Type B pancreatic cell (in vitro differentiated cells): Measurements from ENCODE around the gene PPP1R1A. TPM values are rescaled to one million over a fixed set of nuclear protein-coding genes. Genes with fewer than 3 reads are reported as not detected.

ENCODE experiments used
- DNase-seq: peaks from one replicate; pipeline ENCODE4 v3.0.0; 2021; ENCODE audit warnings: mixed read lengths; ENCODE audit not compliant: unreplicated experiment; ENCODE audit errors: extremely low spot score
- H3K27ac Mint-ChIP-seq: 2 replicates; pipeline ENCODE4 v1.8.0; 2021; ENCODE audit warnings: mild to moderate bottlenecking, mixed read lengths
- H3K27me3 Mint-ChIP-seq: 2 replicates; pipeline ENCODE4 v1.8.0; 2021; ENCODE audit warnings: mixed read lengths
- H3K36me3 Mint-ChIP-seq: 2 replicates; pipeline ENCODE4 v1.8.0; 2021; ENCODE audit warnings: mixed read lengths
- H3K4me1 Mint-ChIP-seq: one replicate; pipeline ENCODE4 v1.8.0; 2021; ENCODE audit warnings: mixed read lengths; ENCODE audit not compliant: unreplicated experiment
- H3K4me3 Mint-ChIP-seq: 2 replicates; pipeline ENCODE4 v1.8.0; 2021; ENCODE audit warnings: mild to moderate bottlenecking, mixed read lengths
- H3K9me3 Mint-ChIP-seq: 2 replicates; pipeline ENCODE4 v1.8.0; 2021; ENCODE audit warnings: mixed read lengths
- total RNA-seq: library from RNA; stranded (reverse); gene quantifications from 2 replicates; pipeline ENCODE4 v1.2.1, GENCODE V29; 2021; ENCODE audit warnings: low replicate concordance
- TF ChIP-seq, protein P1 (sequence below): fragments of 200-600 bp; sonication (generic); conservative IDR thresholded peaks from 2 replicates; pipeline ENCODE4 v1.5.0; 2021; ENCODE audit warnings: antibody characterized with exemption, mild to moderate bottlenecking

The PPP1R1A gene
- total RNA-seq, 1 donor from 2014 or later: 24.9 TPM

GRCh38 chr12:54602661-54603060 is 14.2 kb upstream of the PPP1R1A start:
- DNase-seq: no peak
- H3K36me3 Mint-ChIP-seq: no peaks in the 10 kb centered on the region
- no peaks in the 10 kb centered on the region for H3K9me3 Mint-ChIP-seq
- TF ChIP-seq, protein P1, sequence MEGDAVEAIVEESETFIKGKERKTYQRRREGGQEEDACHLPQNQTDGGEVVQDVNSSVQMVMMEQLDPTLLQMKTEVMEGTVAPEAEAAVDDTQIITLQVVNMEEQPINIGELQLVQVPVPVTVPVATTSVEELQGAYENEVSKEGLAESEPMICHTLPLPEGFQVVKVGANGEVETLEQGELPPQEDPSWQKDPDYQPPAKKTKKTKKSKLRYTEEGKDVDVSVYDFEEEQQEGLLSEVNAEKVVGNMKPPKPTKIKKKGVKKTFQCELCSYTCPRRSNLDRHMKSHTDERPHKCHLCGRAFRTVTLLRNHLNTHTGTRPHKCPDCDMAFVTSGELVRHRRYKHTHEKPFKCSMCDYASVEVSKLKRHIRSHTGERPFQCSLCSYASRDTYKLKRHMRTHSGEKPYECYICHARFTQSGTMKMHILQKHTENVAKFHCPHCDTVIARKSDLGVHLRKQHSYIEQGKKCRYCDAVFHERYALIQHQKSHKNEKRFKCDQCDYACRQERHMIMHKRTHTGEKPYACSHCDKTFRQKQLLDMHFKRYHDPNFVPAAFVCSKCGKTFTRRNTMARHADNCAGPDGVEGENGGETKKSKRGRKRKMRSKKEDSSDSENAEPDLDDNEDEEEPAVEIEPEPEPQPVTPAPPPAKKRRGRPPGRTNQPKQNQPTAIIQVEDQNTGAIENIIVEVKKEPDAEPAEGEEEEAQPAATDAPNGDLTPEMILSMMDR: no peak
- H3K27ac Mint-ChIP-seq: no peak overlapping the region
- no peaks in the 10 kb centered on the region for H3K4me1 Mint-ChIP-seq
- H3K27me3 Mint-ChIP-seq: peaks cover 31% of the 10 kb centered on the region
- no peak overlapping the region for H3K4me3 Mint-ChIP-seq

- Mint-ChIP-seq H3K27me3 (peaks cover 23% of the 10 kb centered on the region), H3K9me3 (no peaks in the 10 kb centered on the region), H3K36me3 (no peaks in the 10 kb centered on the region), H3K4me1 (no peaks in the 10 kb centered on the region), H3K4me3 (no peak overlapping the region), H3K27ac (no peak overlapping the region)
- TF ChIP-seq, protein P1: no peak
- no peak for DNase-seq
Measured at GRCh38 chr12:54601841-54602240, 13.4 kb upstream of the PPP1R1A start.

GRCh38 chr12:54598970-54599369 is 10.5 kb upstream of the PPP1R1A start:
- Mint-ChIP-seq H3K27me3 (peaks cover 26% of the 10 kb centered on the region), H3K27ac (peak overlapping the region; percentile 5)

DNA sequence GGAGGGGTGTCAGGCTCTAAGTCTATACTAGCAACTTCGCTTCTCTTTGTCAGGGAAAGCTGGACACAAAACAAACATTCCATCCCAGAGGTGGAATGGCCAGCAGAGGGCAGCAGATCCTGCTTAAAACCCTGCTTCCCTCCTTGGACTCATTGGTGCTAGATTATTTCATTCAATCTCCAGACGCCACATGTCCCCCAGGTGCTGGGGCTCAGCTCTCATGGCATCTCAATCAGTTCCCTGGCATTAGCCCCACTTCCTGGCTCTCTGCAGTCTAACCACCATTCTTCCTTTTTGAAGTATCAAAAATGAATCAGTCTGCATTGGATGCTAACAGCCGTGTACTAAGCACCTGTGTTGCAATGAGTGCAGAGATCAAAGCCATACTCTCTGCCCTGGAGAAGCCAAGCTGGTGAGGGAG is 8.1 kb upstream of the PPP1R1A start:
- Mint-ChIP-seq H3K4me1 (peaks cover 4% of the 10 kb centered on the region), H3K9me3 (no peaks in the 10 kb centered on the region)

More at GRCh38 chr12:54598970-54599369, 10.5 kb upstream of the PPP1R1A start:
- Mint-ChIP-seq H3K4me3 (no peak overlapping the region), H3K9me3 (no peaks in the 10 kb centered on the region), H3K4me1 (peaks cover 4% of the 10 kb centered on the region), H3K36me3 (no peaks in the 10 kb centered on the region)
- TF ChIP-seq, protein P1: no peak
- no peak for DNase-seq

GRCh38 chr12:54595471-54595870 is 7.0 kb upstream of the PPP1R1A start:
- TF ChIP-seq, protein P1: no peak
- no peak overlapping the region for H3K27ac Mint-ChIP-seq
- H3K4me3 Mint-ChIP-seq: no peak overlapping the region
- no peaks in the 10 kb centered on the region for H3K9me3 Mint-ChIP-seq
- no peaks in the 10 kb centered on the region for H3K36me3 Mint-ChIP-seq
- H3K27me3 Mint-ChIP-seq: peaks cover 39% of the 10 kb centered on the region
- no peak for DNase-seq
- H3K4me1 Mint-ChIP-seq: peaks cover 13% of the 10 kb centered on the region

More for the DNA sequence above, 8.1 kb upstream of the PPP1R1A start:
- Mint-ChIP-seq H3K27ac (no peak overlapping the region), H3K4me3 (no peak overlapping the region), H3K27me3 (peaks cover 33% of the 10 kb centered on the region), H3K36me3 (no peaks in the 10 kb centered on the region)
- TF ChIP-seq, protein P1: peak; percentile 91
- no peak for DNase-seq

DNA sequence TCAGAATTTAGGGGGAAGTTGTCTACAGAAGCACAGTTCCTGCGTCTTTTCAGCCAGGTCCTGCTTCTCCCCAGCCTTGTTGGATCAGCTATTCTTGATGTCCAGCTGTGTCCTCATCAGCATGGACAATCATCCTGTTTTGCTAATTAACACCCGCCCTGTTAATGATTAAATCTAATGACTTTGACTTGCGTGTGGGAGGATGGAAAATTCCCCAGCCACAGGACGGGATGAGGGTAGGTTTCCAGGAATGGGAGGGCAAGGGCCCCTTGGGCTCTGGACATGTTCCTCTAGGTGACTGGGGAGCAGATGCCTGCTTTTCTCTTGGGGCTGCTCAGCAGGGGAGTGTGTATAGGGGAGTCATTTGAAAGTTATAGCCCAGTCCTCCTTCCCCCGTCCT is 5.3 kb upstream of the PPP1R1A start:
- H3K4me3 Mint-ChIP-seq: no peak overlapping the region
- no peaks in the 10 kb centered on the region for H3K9me3 Mint-ChIP-seq
- H3K36me3 Mint-ChIP-seq: no peaks in the 10 kb centered on the region
- H3K4me1 Mint-ChIP-seq: peaks cover 29% of the 10 kb centered on the region
- DNase-seq: no peak
- TF ChIP-seq, protein P1: no peak
- peaks cover 43% of the 10 kb centered on the region for H3K27me3 Mint-ChIP-seq
- H3K27ac Mint-ChIP-seq: no peak overlapping the region
